Measurements from ENCODE around the gene KRCC1.

DNA sequence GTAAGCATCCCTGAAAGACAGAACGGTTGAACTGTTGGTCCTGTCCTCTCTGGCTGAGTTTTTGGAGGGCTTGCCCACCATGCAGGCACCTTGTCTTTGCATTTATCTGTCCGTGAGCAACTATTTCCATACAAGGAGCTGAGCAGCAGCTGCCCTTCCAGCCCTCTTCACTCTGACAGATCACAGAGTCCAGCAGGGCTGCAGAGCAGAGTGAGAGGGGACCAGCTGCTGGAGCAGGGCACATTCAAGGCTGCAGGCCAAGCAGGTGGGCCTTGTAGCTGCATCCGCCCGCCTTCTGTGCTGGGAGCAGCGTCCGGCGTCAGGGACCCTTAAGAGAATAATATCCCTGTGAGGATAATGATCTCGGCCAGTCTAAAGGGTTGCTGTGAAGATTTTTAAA, 21.5 kb upstream of the KRCC1 start:
- TF ChIP-seq, protein P1, sequence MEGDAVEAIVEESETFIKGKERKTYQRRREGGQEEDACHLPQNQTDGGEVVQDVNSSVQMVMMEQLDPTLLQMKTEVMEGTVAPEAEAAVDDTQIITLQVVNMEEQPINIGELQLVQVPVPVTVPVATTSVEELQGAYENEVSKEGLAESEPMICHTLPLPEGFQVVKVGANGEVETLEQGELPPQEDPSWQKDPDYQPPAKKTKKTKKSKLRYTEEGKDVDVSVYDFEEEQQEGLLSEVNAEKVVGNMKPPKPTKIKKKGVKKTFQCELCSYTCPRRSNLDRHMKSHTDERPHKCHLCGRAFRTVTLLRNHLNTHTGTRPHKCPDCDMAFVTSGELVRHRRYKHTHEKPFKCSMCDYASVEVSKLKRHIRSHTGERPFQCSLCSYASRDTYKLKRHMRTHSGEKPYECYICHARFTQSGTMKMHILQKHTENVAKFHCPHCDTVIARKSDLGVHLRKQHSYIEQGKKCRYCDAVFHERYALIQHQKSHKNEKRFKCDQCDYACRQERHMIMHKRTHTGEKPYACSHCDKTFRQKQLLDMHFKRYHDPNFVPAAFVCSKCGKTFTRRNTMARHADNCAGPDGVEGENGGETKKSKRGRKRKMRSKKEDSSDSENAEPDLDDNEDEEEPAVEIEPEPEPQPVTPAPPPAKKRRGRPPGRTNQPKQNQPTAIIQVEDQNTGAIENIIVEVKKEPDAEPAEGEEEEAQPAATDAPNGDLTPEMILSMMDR (IDR thresholded peaks at IDR 0.05; ENCODE audit: low read depth, low read length, poor library complexity, severe bottlenecking): no peak
- TF ChIP-seq EZH2phosphoT487 (IDR thresholded peaks at IDR 0.05; ENCODE audit: borderline replicate concordance, low read length): no peak
